Transverse colon (tissue), 4 donors: ENCODE measurements around the gene EFCAB5. TPM values are rescaled to one million over a fixed set of nuclear protein-coding genes. Genes with fewer than 3 reads are reported as not detected.
"Not testable (repeated sequence)": the region's sequence is repeated elsewhere in the genome, so short reads cannot be mapped to it uniquely, and the experiment has no call there.

Experiments
- DNase-seq: peaks from one replicate; pipeline ENCODE4 v3.0.0-alpha.2; 2019
- H3K27ac ChIP-seq, 4 donors: fragments of 200-600 bp; sonication (generic); 2 replicates each; pipeline ENCODE4 v1.5.1; 2016 to 2018; ENCODE audit warnings: inconsistent platforms in 4 of 4
- H3K27me3 ChIP-seq: fragments of 200-600 bp; sonication (generic); 2 replicates; pipeline ENCODE4 v1.5.1; 2017; ENCODE audit warnings: inconsistent platforms
- H3K36me3 ChIP-seq, 4 donors: fragments of 200-600 bp; sonication (generic); 2 replicates each; pipeline ENCODE4 v1.5.1; 2017 to 2019; ENCODE audit warnings: inconsistent platforms in 4 of 4
- H3K4me1 ChIP-seq, 4 donors: fragments of 200-600 bp; sonication (generic); 2 replicates each; pipeline ENCODE4 v1.5.1; 2017 to 2020; ENCODE audit warnings: inconsistent platforms in 4 of 4
- H3K4me3 ChIP-seq, 4 donors: fragments of 200-600 bp; sonication (generic); 1 replicate in 1 of 4; 2 replicates in 3 of 4; pipeline versions ENCODE4 v1.5.1 to v1.6.1; 2017 to 2019; ENCODE audit warnings: inconsistent platforms in 4 of 4
- H3K9me3 ChIP-seq, 2 donors: fragments of 200-600 bp; sonication (generic); 2 replicates each; pipeline ENCODE4 v1.5.1; 2017 to 2019; ENCODE audit warnings: inconsistent platforms in 2 of 2
- EP300 ChIP-seq: sonication (generic); formaldehyde crosslinking; IDR thresholded peaks from one replicate; pipeline ENCODE4 v1.6.1; 2017; ENCODE audit warnings: antibody characterized with exemption, low read depth
- POLR2A ChIP-seq: fragments of 450-650 bp; IDR thresholded peaks from one replicate; pipeline ENCODE4 v1.6.1; 2016; ENCODE audit warnings: antibody characterized with exemption, mild to moderate bottlenecking, moderate library complexity
- POLR2AphosphoS5 ChIP-seq, 3 donors: sonication (generic); formaldehyde crosslinking; IDR thresholded peaks; one replicate each; pipeline ENCODE4 v1.6.1; 2016; ENCODE audit warnings: antibody characterized with exemption in 3 of 3
- WGBS, 2 donors: methylation state at CpG; one replicate each; pipeline ENCODE4 v1.1.5; 2018; ENCODE audit warnings: low coverage in 1 of 2; 5-methylcytosine and 5-hydroxymethylcytosine counted together
- in situ Hi-C, 4 donors: fragments of 200-750 bp; cut with MboI; loops; one replicate each; pipeline versions ENCODE4 v1.15.0 to v1.15.1; 2017; ENCODE audit warnings: low sequenced_read_pairs in 3 of 4, low pct_ligation_motif_present in 1 of 4, low pct_unique_long_range_greater_than_20kb in 1 of 4
- intact Hi-C: fragments of 100-400 bp; cut with DNase I; formaldehyde crosslinking; loops from one replicate; pipeline ENCODE4 v1.15.1; 2023; ENCODE audit warnings: low total_unique reads
- total RNA-seq, 4 donors: library from RNA; depleted of rRNA; stranded (reverse); fragments of >200 nt; gene quantifications; one replicate each; pipeline ENCODE4 v1.1.0, GENCODE V29; 2016
- TF ChIP-seq, protein P1 (sequence below), 5 experiments: fragments of 200-600 bp in 3 of 5; fragments of 450-650 bp in 2 of 5; sonication (generic) in 3 of 5; IDR thresholded peaks; 1 replicate in 2 of 5; 2 replicates in 3 of 5; pipeline ENCODE4 v1.5.1; 2016 to 2017; ENCODE audit warnings: antibody characterized with exemption in 5 of 5, inconsistent platforms in 3 of 5, mild to moderate bottlenecking in 2 of 5, moderate library complexity in 1 of 5

Gene EFCAB5
- total RNA-seq, 4 donors from 2014 or later = 1.00 to 3.7 (median 1.9) TPM

DNA sequence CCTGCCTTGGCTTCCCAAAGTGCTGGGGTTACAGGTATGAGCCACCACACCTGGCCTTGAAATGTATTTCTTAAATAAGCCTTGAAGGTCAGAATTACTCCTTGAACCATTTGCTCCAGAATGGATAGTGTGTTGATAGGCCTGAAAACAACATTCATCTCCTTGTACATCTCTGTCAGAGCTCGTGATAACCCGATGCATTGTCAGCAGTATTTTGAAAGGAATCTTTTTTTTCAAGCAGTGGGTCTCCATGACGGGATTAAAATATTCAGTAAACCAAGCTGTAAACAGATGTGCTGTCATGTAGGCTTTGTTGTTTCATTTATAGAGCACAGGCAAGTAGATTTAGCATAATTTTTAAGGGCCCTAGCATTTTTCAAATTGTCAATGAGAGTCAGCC, 191.8 kb downstream of the EFCAB5 start:
- intact Hi-C loops = no loop called here

DNA sequence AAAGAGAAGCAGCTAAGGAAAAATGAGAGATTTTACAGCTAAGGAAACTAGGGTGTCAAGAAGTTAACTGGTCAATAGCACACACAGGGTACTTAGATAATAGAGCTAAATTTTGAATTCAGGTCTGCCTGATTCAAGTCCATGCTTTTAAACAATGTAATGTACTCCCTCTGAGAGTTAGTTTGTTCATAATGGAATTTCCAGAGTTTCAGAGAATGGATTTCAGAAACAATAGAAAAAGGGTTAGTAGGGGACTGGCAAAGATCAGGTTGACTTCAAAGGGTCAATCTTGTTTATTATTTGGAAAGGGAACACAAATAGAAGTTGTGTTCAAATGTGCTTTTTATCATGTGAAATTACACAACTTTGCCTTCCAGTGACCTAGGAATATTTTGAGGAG, 193.1 kb downstream of the EFCAB5 start:
- Histone ChIP-seq H3K4me1 (no peaks in the 10 kb centered on the region), H3K36me3 (peaks cover 0 to 7% (median 2%) of the 10 kb centered on the region in 4 donors), H3K27me3 (no peaks in the 10 kb centered on the region), H3K4me3 (no peak overlapping the region), H3K9me3 (no peaks in the 10 kb centered on the region), H3K27ac (no peak overlapping the region)
- no peak for DNase-seq
- in situ Hi-C loops (no loop called here), intact Hi-C loops (no loop called here)
- TF ChIP-seq POLR2A = no peak

More for the DNA sequence above, 191.8 kb downstream of the EFCAB5 start:
- no peaks in the 10 kb centered on the region for H3K4me1 ChIP-seq
- DNase-seq = no peak
- H3K27ac ChIP-seq = no peak overlapping the region
- H3K4me3 ChIP-seq = no peak overlapping the region
- TF ChIP-seq EP300 = no peak
- H3K27me3 ChIP-seq = no peaks in the 10 kb centered on the region
- peaks cover 0 to 8% (median 4%) of the 10 kb centered on the region in 4 donors for H3K36me3 ChIP-seq
- 87 to 93% methylated on average over 3 of the region's 3 CpGs for WGBS, 2 donors
- in situ Hi-C loops = no loop called here
- H3K9me3 ChIP-seq = no peaks in the 10 kb centered on the region

DNA sequence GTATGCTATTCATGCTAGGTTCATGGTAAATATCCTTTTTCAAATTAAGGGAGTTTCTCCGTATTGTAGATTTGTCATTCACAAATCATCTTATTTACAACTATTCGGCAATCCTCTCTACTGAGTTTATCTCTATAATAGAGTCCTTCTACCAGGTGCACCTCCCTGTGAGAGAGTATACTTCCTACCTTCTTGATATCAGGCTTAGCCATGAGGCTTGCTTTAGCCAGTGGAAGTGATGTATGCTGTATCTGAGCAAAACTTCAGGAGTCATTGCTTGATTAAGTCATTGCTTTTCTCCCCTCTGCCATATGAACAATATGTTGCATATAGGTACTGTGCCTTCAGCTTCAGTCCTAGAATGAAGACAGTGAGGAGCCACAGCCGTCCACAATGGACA, 195.7 kb downstream of the EFCAB5 start:
- Histone ChIP-seq H3K9me3 (no peaks in the 10 kb centered on the region), H3K27me3 (no peaks in the 10 kb centered on the region), H3K36me3 (peaks cover 0 to 5% (median 0%) of the 10 kb centered on the region in 4 donors), H3K4me3 (no peak overlapping the region), H3K27ac (no peak overlapping the region), H3K4me1 (no peaks in the 10 kb centered on the region)
- WGBS, 2 donors = 88 to 96% methylated on average over 3 of the region's 3 CpGs
- TF ChIP-seq, protein P1, sequence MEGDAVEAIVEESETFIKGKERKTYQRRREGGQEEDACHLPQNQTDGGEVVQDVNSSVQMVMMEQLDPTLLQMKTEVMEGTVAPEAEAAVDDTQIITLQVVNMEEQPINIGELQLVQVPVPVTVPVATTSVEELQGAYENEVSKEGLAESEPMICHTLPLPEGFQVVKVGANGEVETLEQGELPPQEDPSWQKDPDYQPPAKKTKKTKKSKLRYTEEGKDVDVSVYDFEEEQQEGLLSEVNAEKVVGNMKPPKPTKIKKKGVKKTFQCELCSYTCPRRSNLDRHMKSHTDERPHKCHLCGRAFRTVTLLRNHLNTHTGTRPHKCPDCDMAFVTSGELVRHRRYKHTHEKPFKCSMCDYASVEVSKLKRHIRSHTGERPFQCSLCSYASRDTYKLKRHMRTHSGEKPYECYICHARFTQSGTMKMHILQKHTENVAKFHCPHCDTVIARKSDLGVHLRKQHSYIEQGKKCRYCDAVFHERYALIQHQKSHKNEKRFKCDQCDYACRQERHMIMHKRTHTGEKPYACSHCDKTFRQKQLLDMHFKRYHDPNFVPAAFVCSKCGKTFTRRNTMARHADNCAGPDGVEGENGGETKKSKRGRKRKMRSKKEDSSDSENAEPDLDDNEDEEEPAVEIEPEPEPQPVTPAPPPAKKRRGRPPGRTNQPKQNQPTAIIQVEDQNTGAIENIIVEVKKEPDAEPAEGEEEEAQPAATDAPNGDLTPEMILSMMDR (IDR thresholded peaks at IDR 0.05) = no peak
- TF ChIP-seq POLR2AphosphoS5 (IDR thresholded peaks at IDR 0.05) = no peak
- no peak for TF ChIP-seq EP300
- no peak for TF ChIP-seq POLR2A
- in situ Hi-C loops = no loop called here
- no peak for DNase-seq
- intact Hi-C loops = no loop called here

DNA sequence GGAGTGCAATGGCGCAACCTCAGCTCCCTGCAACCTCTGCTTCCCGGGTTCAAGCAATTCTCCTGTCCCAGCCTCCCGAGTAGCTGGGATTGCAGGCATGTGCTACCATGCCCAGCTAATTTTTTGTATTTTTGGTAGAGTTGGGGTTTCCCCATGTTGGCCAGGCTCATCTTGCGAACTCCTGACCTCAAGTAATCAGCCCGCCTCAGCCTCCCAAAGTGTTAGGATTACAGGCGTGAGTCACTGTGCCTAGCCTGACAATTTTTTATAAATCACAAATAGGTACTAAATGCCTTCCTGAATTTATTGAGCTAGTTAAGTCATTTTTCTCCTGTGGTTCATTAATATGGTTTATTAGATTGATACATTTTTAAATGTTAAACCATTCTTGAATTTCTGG, 206.4 kb downstream of the EFCAB5 start:
- DNase-seq, H3K4me1 ChIP-seq, H3K4me3 ChIP-seq, H3K36me3 ChIP-seq, H3K27me3 ChIP-seq, H3K9me3 ChIP-seq, H3K27ac ChIP-seq, intact Hi-C loops, in situ Hi-C loops: not testable (repeated sequence)
- 67 to 87% methylated on average over 1 to 6 of the region's 6 CpGs for WGBS, 2 donors

DNA sequence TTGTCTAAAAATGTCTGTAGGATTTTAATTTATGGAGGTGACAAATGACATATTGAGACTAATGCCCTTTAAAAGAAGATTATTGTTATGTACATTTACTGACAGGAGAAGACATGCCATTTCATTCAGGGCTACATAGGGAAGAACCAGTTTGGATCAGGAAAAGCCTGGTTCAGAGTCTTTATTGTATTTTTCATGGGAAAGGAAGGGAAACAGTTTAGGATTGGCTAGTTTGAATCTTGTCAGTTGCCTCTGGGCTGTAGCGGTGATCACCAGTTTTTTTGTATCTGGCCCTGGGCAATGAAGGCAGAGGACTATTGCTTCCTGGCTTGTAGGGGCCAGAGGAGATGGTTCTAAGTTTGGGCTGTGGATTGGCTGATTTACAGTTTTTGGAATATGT, 206.9 kb downstream of the EFCAB5 start:
- intact Hi-C loops (no loop called here), in situ Hi-C loops (no loop called here)
- H3K4me1 ChIP-seq = peaks cover 0 to 8% (median 0%) of the 10 kb centered on the region in 4 donors
- H3K4me3 ChIP-seq = no peak overlapping the region
- WGBS, 2 donors = 97 to 100% methylated on average over 1 of the region's 1 CpG
- TF ChIP-seq, protein P1 (IDR thresholded peaks at IDR 0.05) = no peak
- TF ChIP-seq POLR2A = no peak
- H3K27me3 ChIP-seq = no peaks in the 10 kb centered on the region
- no peaks in the 10 kb centered on the region for H3K9me3 ChIP-seq
- no peak for DNase-seq
- H3K27ac ChIP-seq = no peak overlapping the region
- no peaks in the 10 kb centered on the region for H3K36me3 ChIP-seq

DNA sequence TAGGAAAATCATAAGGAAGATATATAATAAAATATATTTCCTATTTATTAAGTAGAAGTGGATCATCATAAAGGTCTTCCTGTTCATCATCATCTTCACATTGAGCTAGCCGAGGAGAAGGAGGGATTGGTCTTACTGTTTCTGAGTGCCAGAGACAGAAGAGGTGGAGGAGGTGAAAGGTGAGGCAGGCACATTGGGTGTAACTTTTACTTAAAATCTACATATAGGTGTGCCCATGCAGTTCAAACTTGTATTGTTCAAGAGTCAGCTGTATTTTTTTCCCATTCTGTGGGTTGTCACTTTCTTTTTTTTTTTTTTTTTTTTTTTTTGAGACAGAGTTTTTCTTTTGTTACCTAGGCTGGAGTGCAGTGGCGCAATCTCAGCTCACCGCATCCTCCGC, 210.0 kb downstream of the EFCAB5 start:
- 92 to 95% methylated on average over 3 to 4 of the region's 4 CpGs for WGBS, 2 donors
- Histone ChIP-seq H3K9me3 (no peaks in the 10 kb centered on the region), H3K4me1 (peaks cover 0 to 8% (median 0%) of the 10 kb centered on the region in 4 donors), H3K27ac (no peak overlapping the region), H3K36me3 (no peaks in the 10 kb centered on the region), H3K27me3 (no peaks in the 10 kb centered on the region), H3K4me3 (no peak overlapping the region)
- DNase-seq = no peak
- in situ Hi-C loops = no loop called here
- TF ChIP-seq EP300 (no peak), POLR2A (no peak), POLR2AphosphoS5 (IDR thresholded peaks at IDR 0.05) (no peak)
- TF ChIP-seq, protein P1 (IDR thresholded peaks at IDR 0.05) = no peak
- intact Hi-C loops = no loop called here
